AG09309 (cell line): ENCODE results near the gene ST6GALNAC2.
"Not testable (repeated sequence)": the region's sequence is repeated elsewhere in the genome, so short reads cannot be mapped to it uniquely, and the experiment has no call there.

Experiments
- DNase-seq: peaks from one replicate; pipeline ENCODE4 v3.0.0-alpha.2; 2010; ENCODE audit warnings: low read depth
- H3K4me3 ChIP-seq: 2 replicates; pipeline ENCODE4 v1.5.1; 2011; ENCODE audit warnings: mild to moderate bottlenecking, low read depth, low read length, moderate library complexity; ENCODE audit not compliant: control insufficient read depth
- TF ChIP-seq, protein P1 (sequence below): IDR thresholded peaks from 2 replicates; pipeline ENCODE4 v1.5.1; 2011; ENCODE audit warnings: mild to moderate bottlenecking, low read depth, low read length, inconsistent platforms; ENCODE audit not compliant: insufficient read depth, control insufficient read depth; ENCODE audit errors: missing control alignments

ST6GALNAC2 gene

DNA sequence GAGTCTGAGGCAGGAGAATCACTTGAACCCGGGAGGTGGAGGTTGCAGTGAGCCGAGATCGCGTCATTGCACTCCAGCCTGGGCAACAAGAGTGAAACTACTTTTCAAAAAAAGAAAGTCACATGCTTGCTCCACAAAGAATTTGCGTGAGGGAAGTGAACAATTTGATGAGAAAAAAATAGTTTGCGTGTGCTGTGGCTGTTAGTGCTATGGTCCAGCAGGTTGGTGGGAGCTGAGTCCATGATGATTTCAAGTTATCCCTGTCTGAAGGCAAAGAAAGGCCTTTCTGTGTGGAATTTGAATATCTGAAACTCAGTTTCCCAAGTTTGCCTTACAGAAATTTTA, 24.8 kb downstream of the ST6GALNAC2 start:
- no peak overlapping the region for H3K4me3 ChIP-seq
- TF ChIP-seq, protein P1, sequence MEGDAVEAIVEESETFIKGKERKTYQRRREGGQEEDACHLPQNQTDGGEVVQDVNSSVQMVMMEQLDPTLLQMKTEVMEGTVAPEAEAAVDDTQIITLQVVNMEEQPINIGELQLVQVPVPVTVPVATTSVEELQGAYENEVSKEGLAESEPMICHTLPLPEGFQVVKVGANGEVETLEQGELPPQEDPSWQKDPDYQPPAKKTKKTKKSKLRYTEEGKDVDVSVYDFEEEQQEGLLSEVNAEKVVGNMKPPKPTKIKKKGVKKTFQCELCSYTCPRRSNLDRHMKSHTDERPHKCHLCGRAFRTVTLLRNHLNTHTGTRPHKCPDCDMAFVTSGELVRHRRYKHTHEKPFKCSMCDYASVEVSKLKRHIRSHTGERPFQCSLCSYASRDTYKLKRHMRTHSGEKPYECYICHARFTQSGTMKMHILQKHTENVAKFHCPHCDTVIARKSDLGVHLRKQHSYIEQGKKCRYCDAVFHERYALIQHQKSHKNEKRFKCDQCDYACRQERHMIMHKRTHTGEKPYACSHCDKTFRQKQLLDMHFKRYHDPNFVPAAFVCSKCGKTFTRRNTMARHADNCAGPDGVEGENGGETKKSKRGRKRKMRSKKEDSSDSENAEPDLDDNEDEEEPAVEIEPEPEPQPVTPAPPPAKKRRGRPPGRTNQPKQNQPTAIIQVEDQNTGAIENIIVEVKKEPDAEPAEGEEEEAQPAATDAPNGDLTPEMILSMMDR = no peak
- DNase-seq = no peak

DNA sequence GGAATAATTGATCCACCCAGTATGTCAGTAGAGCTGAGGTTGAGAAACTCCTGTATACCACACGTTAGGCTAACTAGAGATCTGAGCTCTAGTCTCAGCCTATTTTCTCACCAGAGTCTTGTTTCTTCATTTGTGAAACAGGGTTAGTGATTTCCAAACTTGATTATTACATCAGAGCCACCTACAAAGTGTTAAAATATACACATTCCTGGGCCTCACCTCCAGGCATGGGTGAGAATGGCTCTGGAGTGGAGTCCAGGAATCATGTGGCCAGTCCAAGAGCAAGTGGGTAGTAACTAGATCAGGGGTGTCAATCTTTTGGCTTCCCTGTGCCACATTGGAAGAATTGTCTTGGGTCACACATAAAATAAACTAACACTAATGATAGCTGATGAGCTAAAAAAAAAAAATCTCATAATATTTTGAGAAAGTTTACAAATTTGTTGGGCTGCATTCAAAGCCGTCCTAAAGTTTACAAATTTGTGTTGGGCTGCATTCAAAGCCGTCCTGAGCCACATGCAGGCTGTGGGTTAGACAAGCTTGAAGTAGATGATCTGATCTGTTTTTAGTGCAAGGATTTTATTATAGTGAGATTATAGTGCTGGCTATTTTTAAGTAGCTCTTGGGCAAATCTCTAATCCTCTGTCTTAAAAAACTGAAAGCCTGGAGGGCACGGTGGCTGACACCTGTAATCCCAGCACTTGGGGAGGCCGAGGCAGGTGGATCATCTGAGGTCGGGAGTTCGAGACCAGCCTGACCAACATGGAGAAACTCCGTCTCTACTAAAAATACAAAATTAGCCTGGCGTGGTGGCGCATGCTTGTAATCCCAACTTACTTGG, 25.4 kb downstream of the ST6GALNAC2 start:
- no peak overlapping the region; the same call in 1 of the 2 replicates for H3K4me3 ChIP-seq
- TF ChIP-seq, protein P1 = no peak
- DNase-seq = no peak

DNA sequence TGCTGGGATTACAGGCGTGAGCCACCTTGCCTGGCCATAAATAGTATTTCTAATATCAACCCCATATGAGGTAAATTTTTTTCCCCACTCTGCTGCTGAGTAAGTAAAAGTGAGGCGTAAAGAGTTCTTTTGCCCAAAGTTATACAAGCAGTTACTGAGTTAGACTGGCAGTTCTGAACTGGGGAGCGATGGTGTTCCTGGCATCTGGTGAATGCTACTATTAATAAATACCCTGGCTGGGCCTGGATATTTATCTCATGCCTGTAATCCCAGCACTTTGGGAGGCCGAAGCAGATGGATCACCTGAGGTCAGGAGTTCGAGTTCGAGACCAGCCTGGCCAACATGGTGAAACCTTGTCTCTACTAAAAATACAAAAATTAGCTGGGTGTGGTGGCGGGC, 26.2 kb downstream of the ST6GALNAC2 start:
- DNase-seq = not testable (repeated sequence)

DNA sequence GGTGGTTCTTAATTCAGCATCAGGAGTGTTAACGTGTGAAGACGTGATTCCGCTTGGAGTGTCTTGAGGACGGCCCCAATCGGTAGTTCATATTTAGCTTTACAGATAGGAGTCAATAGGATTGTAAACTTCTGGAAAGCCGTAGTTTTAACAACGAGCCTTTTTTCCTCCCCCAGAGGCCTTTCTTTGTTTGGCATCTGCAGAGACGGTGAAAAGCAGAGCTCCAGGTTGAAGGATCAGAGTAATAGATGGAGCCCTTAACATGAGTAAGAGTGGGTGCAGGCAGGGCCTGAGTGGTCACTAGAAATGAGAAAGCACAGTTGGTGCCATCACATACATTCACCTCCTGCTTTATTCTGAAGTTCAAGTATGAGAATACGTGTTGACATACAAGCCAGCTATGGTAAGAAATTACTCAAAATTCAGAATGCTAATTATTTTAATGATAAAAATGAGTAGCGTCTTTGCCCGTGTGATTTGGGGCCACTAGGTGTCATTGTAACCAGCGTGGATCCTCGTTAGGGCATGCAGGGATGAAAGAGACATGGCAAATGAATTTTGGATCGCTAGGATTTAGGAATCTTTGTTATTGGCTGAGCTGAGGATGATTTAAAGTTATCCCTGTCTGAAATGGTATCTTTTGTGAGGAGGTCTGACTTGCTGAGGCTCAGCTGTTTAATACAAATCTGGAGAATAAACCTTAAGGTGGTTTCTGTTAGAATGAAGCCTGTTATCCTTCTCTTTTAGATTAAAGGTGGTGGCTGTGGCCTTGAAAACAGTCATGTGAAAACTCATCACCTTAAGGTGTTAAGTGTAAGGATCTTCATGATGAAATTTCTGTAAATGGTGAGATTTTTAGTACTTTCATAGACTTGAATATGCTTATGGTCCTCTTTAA, 27.2 kb downstream of the ST6GALNAC2 start:
- TF ChIP-seq, protein P1 = peak; percentile 54
- H3K4me3 ChIP-seq = peak overlapping the region; percentile 85
- DNase-seq = no peak

More for the DNA sequence above, 26.2 kb downstream of the ST6GALNAC2 start:
- H3K4me3 ChIP-seq = peak overlapping the region; percentile 85; the same call in 1 of the 2 replicates

DNA sequence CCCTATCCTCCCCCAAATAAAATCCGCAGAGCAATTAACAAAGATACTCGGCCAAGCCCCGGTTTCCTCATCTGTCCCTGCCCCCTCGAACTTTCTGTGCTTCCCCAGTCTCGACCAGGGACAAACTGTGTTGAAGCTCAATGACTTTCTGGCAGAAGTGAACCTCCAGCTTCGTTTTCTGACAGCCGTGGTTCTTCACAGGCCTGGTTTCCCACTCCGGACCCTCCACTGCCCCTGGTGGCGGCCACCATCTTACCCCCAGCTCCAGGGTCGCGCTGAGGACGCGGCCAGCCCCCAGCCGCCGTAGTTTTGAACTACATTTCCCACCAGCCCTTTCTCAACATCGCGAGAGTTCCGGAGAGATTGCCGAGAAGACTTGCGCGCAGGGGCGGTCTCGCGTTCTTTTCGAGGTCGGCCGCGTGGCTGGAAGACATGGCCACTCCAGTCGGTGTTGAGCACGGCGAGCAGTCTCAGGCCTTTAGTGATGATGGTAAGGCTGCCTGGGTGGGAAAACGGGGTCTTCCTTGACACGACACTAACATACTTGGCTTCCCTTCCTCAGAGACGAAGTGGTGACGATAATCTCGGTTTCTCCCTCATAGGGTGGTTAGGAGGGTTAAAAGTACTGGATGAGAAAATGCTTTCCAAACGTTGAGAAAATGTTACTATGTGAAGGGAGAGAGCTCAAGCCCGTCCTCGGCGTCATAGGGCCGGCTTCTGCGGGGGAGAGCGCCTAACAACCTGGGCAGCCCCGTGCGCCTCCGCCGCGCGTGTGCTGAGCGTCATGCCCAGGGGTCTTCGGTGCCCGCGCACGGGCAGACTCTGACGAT, 28.1 kb downstream of the ST6GALNAC2 start:
- peak overlapping the region; percentile 85 for H3K4me3 ChIP-seq
- TF ChIP-seq, protein P1 = peak; percentile 71
- peak; percentile 83 for DNase-seq

DNA sequence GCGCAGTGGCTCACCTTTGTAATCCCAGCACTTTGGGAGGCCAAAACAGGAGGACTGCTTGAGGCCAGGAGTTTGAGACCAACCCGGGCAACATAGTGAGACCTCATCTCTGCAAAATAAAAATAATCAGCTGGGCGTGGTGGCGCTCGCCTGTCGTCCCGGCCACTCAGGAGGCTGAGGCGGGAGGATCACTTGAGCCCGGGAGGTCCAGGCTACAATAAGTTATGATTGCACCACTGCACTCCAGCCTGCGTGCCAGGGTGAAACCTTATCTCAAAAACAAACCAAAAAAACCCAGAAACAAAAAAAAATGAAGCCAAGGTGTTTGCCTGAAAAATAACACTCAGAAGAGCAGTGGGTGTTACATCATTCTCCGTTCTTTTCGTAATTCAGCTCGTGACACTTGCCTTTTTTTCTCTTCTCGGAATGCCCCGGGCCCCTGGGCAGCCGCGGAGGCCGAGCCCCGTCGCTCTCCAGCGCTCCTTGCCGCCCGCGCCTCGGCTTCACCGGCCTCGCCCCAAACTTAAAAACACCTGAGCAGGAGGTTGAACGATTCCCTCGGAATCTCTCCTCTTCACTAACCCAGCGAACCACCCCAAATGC, 28.8 kb downstream of the ST6GALNAC2 start:
- no peak for DNase-seq
- H3K4me3 ChIP-seq = peak overlapping the region; percentile 85
- TF ChIP-seq, protein P1 = no peak
